Omental fat pad (tissue), 4 donors: ENCODE measurements around the gene ENO1. TPM values are rescaled to one million over a fixed set of nuclear protein-coding genes. Genes with fewer than 3 reads are reported as not detected.
"Not testable (repeated sequence)": the region's sequence is repeated elsewhere in the genome, so short reads cannot be mapped to it uniquely, and the experiment has no call there.

Source experiments
- ATAC-seq: fragments of 150-250 bp; one replicate; pipeline ENCODE4 v1.9.1; 2016; ENCODE audit warnings: mild to moderate bottlenecking, moderate library complexity; ENCODE audit not compliant: low FRiP score
- DNase-seq: peaks from one replicate; pipeline ENCODE4 v3.0.0-alpha.2; 2019; ENCODE audit warnings: low spot score
- CTCF ChIP-seq, 3 donors: fragments of 450-650 bp; IDR thresholded peaks; one replicate each; pipeline ENCODE4 v1.5.1; 2016 to 2017; ENCODE audit warnings: antibody characterized with exemption in 3 of 3, mild to moderate bottlenecking in 3 of 3, moderate library complexity in 2 of 3
- total RNA-seq, 4 donors: library from RNA; depleted of rRNA; stranded (reverse); fragments of >200 nt; gene quantifications; one replicate each; pipeline ENCODE4 v1.1.0, GENCODE V29; 2016

The ENO1 gene
- total RNA-seq, 4 donors from 2014 or later: 322 to 1,205 (median 623) TPM

GRCh38 chr1:8822373-8823294, 55.9 kb downstream of the ENO1 start:
- no peak for TF ChIP-seq CTCF (IDR thresholded peaks at IDR 0.05)
- peak; percentile 64 for ATAC-seq
- no peak for DNase-seq

DNA sequence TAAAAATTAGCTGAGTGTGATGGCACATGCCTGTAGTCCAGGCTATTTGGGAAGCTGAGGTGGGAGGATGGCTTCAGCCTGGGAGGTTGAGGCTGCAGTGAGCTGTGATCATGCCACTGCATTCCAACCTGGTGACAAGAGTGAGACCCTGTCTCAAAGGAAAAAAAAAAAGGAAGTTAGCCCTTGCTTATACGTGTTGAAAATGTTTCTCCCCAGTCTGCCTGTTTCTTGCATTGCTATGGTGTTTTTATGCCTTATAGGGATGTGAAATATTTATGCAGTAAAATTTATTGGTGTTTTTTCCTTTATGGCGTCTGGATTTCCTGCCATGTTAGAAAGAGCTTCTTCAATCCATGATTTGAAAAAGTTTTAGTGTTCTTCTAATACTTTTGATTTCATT, 57.4 kb downstream of the ENO1 start:
- TF ChIP-seq CTCF (IDR thresholded peaks at IDR 0.05): no peak
- no peak for ATAC-seq
- DNase-seq: no peak

DNA sequence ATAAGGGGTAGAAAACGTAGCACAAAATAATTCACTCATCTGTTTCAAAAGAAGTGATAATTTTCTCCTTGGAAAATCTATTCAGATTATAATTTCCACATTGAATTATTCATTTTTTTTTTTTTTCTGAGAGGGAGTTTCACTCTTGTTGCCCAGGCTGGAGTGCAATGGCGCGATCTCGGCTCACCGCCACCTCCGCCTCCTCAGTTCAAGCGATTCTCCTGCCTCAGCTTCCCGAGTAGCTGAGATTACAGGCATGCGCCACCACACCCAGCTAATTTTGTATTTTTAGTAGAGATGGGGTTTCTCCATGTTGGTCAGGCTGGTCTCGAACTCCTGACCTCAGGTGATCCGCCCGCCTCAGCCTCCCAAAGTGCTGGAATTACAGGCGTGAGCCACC, 59.7 kb downstream of the ENO1 start:
- ATAC-seq, DNase-seq: not testable (repeated sequence)

GRCh38 chr1:8818325-8818775, 60.1 kb downstream of the ENO1 start:
- no peak for TF ChIP-seq CTCF (IDR thresholded peaks at IDR 0.05)
- DNase-seq: peak; percentile 73
- ATAC-seq: no peak

GRCh38 chr1:8817412-8818324, 60.8 kb downstream of the ENO1 start, which contains the start of gene RERE:
Gene RERE (minus strand): TSS chr1:8817640.
- DNase-seq (peak; percentile 80), ATAC-seq (peak; percentile 95)
- TF ChIP-seq CTCF (IDR thresholded peaks at IDR 0.05): no peak

DNA sequence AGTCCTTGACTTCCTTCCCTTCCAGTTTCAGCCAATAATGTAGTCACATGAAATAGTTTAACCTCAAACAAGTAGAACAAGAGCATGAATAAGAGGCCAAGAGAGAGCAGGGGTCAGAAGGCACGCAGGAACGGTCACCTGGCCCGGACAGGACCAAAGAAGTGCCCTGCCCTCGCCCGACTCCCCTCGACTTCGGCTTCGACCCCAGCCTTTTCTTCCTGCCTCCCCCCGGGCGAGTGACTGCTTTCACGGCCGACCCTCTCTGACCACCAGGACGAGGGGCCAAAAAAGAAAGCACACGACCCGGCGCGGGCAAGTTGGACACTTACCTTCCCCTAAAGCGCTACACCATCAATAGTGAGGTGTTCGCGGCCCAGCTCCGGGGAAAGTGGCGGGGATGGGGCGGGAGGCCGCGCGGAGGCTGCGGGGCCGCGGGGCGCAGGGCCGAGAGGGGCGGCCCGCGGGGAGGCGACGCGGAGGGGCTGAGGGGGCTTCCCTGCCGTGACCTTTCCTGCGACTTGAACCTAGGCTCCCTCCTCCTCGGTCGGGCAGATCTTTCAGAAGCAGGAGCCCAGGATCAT, 61.6 kb downstream of the ENO1 start:
- TF ChIP-seq CTCF (IDR thresholded peaks at IDR 0.05): no peak
- ATAC-seq (peak; percentile 21), DNase-seq (no peak)

DNA sequence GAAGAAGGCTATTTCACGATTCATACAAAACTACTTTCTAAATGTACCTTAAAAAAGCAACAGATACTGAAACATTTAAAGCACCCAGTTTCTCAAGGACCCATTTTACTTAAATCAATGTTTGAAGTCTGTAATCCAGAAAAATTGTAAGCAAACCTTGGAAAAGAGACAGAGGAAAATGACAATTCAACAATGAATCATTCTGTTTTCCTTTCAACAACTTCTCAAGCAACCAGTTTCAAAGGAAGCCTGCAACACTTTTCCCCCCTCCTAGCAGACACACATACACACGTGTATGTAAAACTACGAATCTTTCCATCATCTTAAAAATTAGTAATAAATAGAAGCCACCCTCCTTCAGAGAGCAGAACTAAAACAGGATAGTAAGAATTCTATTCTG, 62.2 kb downstream of the ENO1 start:
- TF ChIP-seq CTCF (IDR thresholded peaks at IDR 0.05): no peak
- DNase-seq (no peak), ATAC-seq (no peak)
